IMR-90 (cell line): ENCODE data around the gene GGT1. TPM values are rescaled to one million over a fixed set of nuclear protein-coding genes. Genes with fewer than 3 reads are reported as not detected.

ENCODE experiments used
- ATAC-seq: fragments of 200-7000 bp; cut with Tn5 transposase; 2 replicates; pipeline ENCODE4 v1.9.1; 2020; ENCODE audit warnings: low read depth, mild to moderate bottlenecking, moderate library complexity
- BruUV-seq: library from RNA; stranded (reverse); fragments of 400-500 nt; replicated peaks from 2 replicates; lab custom pipeline; 2021; lab: Mats Ljungman, UMichigan
- CTCF ChIA-PET: fragments of 300-600 bp; formaldehyde crosslinking; extraction: SDS; loops from one replicate; lab custom pipeline; 2021; ENCODE audit warnings: antibody characterized with exemption; lab: Yijun Ruan, JAX
- POLR2A ChIA-PET: fragments of 300-600 bp; sonication (Branson Sonifier 250); formaldehyde crosslinking; loops from one replicate; lab custom pipeline; 2022; ENCODE audit warnings: antibody characterized with exemption; ENCODE audit not compliant: unreplicated experiment; lab: Charles Lee
- DNase-seq: peaks from one replicate; pipeline ENCODE4 v3.0.0; 2013
- H2AFZ ChIP-seq: replicated peaks from 2 replicates; pipeline ENCODE3; 2013; ENCODE audit warnings: low read length, mild to moderate bottlenecking; ENCODE audit not compliant: poor library complexity
- H2AK5ac ChIP-seq: 2 replicates; pipeline ENCODE4 v1.6.1; 2013; ENCODE audit warnings: low read depth, low read length, inconsistent platforms
- H2AK9ac ChIP-seq: replicated peaks from 2 replicates; pipeline ENCODE3; 2013; ENCODE audit warnings: mild to moderate bottlenecking, low read depth, low read length, moderate library complexity; ENCODE audit not compliant: poor library complexity
- H2BK120ac ChIP-seq: 2 replicates; pipeline ENCODE4 v1.6.1; 2013; ENCODE audit warnings: low read depth, low read length, inconsistent platforms
- H2BK15ac ChIP-seq: 3 replicates; pipeline ENCODE4 v1.6.1; 2013; ENCODE audit warnings: low read depth, low read length, inconsistent platforms
- H2BK20ac ChIP-seq: 2 replicates; pipeline ENCODE4 v1.6.1; 2013; ENCODE audit warnings: low read depth, mild to moderate bottlenecking, inconsistent platforms, low read length, moderate library complexity
- H2BK5ac ChIP-seq: 2 replicates; pipeline ENCODE4 v1.6.1; 2013; ENCODE audit warnings: mild to moderate bottlenecking, low read depth, low read length, inconsistent platforms; ENCODE audit not compliant: poor library complexity, severe bottlenecking
- H3K14ac ChIP-seq: replicated peaks from 2 replicates; pipeline ENCODE4 v1.6.1; 2013; ENCODE audit warnings: low read depth, low read length, inconsistent platforms
- H3K18ac ChIP-seq: 2 replicates; pipeline ENCODE4 v1.6.1; 2013; ENCODE audit warnings: low read depth, low read length, control low read depth
- H3K23ac ChIP-seq: 2 replicates; pipeline ENCODE4 v1.6.1; 2013; ENCODE audit warnings: low read depth, low read length, inconsistent platforms
- H3K27ac ChIP-seq: 2 replicates; pipeline ENCODE4 v1.5.1; 2013; ENCODE audit warnings: mild to moderate bottlenecking, control low read depth, low read length; ENCODE audit not compliant: insufficient read depth
- H3K27me3 ChIP-seq: 2 replicates; pipeline ENCODE4 v1.6.1; 2013; ENCODE audit warnings: low read length; ENCODE audit not compliant: control insufficient read depth, insufficient read depth
- H3K36me3 ChIP-seq: 2 replicates; pipeline ENCODE4 v1.6.1; 2013; ENCODE audit warnings: low read length, mixed read lengths; ENCODE audit not compliant: control insufficient read depth, insufficient read depth
- H3K4ac ChIP-seq: 2 replicates; pipeline ENCODE4 v1.6.1; 2013; ENCODE audit warnings: low read depth, low read length, inconsistent platforms
- H3K4me1 ChIP-seq: 2 replicates; pipeline ENCODE4 v1.6.1; 2013; ENCODE audit warnings: low read length, mixed read lengths; ENCODE audit not compliant: control insufficient read depth, insufficient read depth
- H3K4me2 ChIP-seq: 2 replicates; pipeline ENCODE4 v1.6.1; 2013; ENCODE audit warnings: low read depth, mild to moderate bottlenecking, control low read depth, low read length, moderate library complexity
- H3K4me3 ChIP-seq: 2 replicates; pipeline ENCODE4 v1.5.1; 2013; ENCODE audit warnings: low read depth, mild to moderate bottlenecking, control low read depth, low read length, moderate library complexity; ENCODE audit not compliant: insufficient read depth
- H3K56ac ChIP-seq: 2 replicates; pipeline ENCODE4 v1.6.1; 2013; ENCODE audit warnings: low read length, inconsistent platforms; ENCODE audit not compliant: insufficient read depth; ENCODE audit errors: extremely low read depth
- H3K79me1 ChIP-seq, 2 experiments: 2 replicates each; pipeline ENCODE4 v1.6.1; 2013; ENCODE audit warnings: low read length in 2 of 2, inconsistent platforms in 1 of 2, low read depth in 1 of 2
- H3K9ac ChIP-seq: 2 replicates; pipeline ENCODE4 v1.6.1; 2013; ENCODE audit warnings: low read depth, low read length, control low read depth
- H3K9me1 ChIP-seq: 2 replicates; pipeline ENCODE4 v1.6.1; 2013; ENCODE audit warnings: low read length, inconsistent platforms; ENCODE audit not compliant: insufficient read depth
- H3K9me3 ChIP-seq: 2 replicates; pipeline ENCODE4 v1.6.1; 2013; ENCODE audit warnings: low read length; ENCODE audit not compliant: control insufficient read depth, insufficient read depth
- H4K20me1 ChIP-seq: 2 replicates; pipeline ENCODE4 v1.6.1; 2013; ENCODE audit warnings: low read length, inconsistent platforms; ENCODE audit not compliant: insufficient read depth
- H4K5ac ChIP-seq: 2 replicates; pipeline ENCODE4 v1.6.1; 2013; ENCODE audit warnings: mild to moderate bottlenecking, low read depth, low read length, control low read depth
- H4K8ac ChIP-seq, 2 experiments: 2 replicates each; pipeline ENCODE4 v1.6.1; 2013; ENCODE audit warnings: low read depth in 2 of 2, low read length in 2 of 2, control low read depth in 1 of 2, inconsistent platforms in 1 of 2
- H4K91ac ChIP-seq: 2 replicates; pipeline ENCODE4 v1.6.1; 2013; ENCODE audit warnings: low read depth, low read length, inconsistent platforms; ENCODE audit not compliant: insufficient read depth
- BHLHE40 ChIP-seq: fragments of 150-350 bp; IDR thresholded peaks from 2 replicates; pipeline ENCODE4 v1.6.1; 2016; ENCODE audit warnings: mild to moderate bottlenecking, low read depth, low read length
- MAFK ChIP-seq: IDR thresholded peaks from 2 replicates; pipeline ENCODE4 v1.6.1; 2012; ENCODE audit warnings: low read depth, low read length, improper control_type of control experiment
- WGBS, 2 experiments: methylation state at CpG; one replicate each; pipeline versions ENCODE4 v1.1.5 to v1.1.7; 2013; ENCODE audit warnings: missing lambda C conversion rate in 2 of 2; ENCODE audit not compliant: insufficient read length in 1 of 2; ENCODE audit errors: extremely low coverage in 2 of 2; 5-methylcytosine and 5-hydroxymethylcytosine counted together
- dilution Hi-C: fragments of 300-500 bp; cut with HindIII; formaldehyde crosslinking; loops from one replicate; pipeline ENCODE4 v1.14.3; 2018; ENCODE audit warnings: low sequenced_read_pairs; ENCODE audit not compliant: unreplicated experiment
- in situ Hi-C: fragments of 300-500 bp; cut with MboI; formaldehyde crosslinking; loops from 3 replicates; pipeline ENCODE4 v1.14.3; 2019; ENCODE audit warnings: low sequenced_read_pairs, inconsistent platforms, mixed read lengths
- intact Hi-C: fragments of 100-400 bp; cut with micrococcal nuclease; formaldehyde crosslinking; loops from 2 replicates; pipeline ENCODE4 v1.10.0; 2022
- polyA plus RNA-seq, 3 experiments: library from polyadenylated mRNA; depleted of rRNA; stranded (reverse); fragments of >200 nt; gene quantifications; 2 replicates each; pipeline ENCODE4 v1.2.3, GENCODE V29; 2012; ENCODE audit warnings: low replicate concordance in 1 of 3
- total RNA-seq: library from RNA; depleted of rRNA; stranded (reverse); fragments of >200 nt; gene quantifications from 2 replicates; pipeline ENCODE4 v1.2.3, GENCODE V29; 2012

Gene GGT1
- total and polyA plus RNA-seq, 2 of the 4 experiments (the other 2 are of a cell fraction) = 3.4 to 7.3 TPM

GRCh38 chr22:24553597-24554312 lies 49.2 kb upstream of the GGT1 start:
- CTCF ChIA-PET = no interaction called here
- WGBS, 2 experiments = 17% methylated on average over 1 of the region's 12 CpGs; no CpG with 5 or more reads in 1 of the 2 experiments
- Histone ChIP-seq H4K20me1 (peaks cover 49% of the 10 kb centered on the region), H3K4ac (peak overlapping the region; percentile 91), H3K27me3 (no peaks in the 10 kb centered on the region), H3K4me1 (peaks cover 7% of the 10 kb centered on the region), H3K9ac (peak overlapping the region; percentile 93), H3K36me3 (peaks cover 10% of the 10 kb centered on the region), H2AK9ac (peak overlapping the region; percentile 100), H2BK5ac (peak overlapping the region; percentile 68), H3K56ac (peak overlapping the region; percentile 89), H3K9me1 (peaks cover 24% of the 10 kb centered on the region), H4K5ac (peak overlapping the region; percentile 14), H2BK120ac (0 out of 2 replicates have a peak overlapping the region, but pooled peaks have one; percentile 9), H4K91ac (peak overlapping the region; percentile 64), H3K23ac (peak overlapping the region; percentile 99), H2AK5ac (peak overlapping the region; percentile 87), H2AFZ (peak overlapping the region; percentile 89), H3K4me2 (peak overlapping the region; percentile 95), H4K8ac (peak overlapping the region; percentile 70 to 82; a peak in 2 of 4 replicates), H3K18ac (no peak overlapping the region), H3K27ac (peak overlapping the region; percentile 93), H2BK20ac (no peak overlapping the region), H3K79me1 (peaks cover 39 to 79% of the 10 kb centered on the region in 2 experiments), H3K9me3 (no peaks in the 10 kb centered on the region), H2BK15ac (no peak overlapping the region; the same call in 2 of the 3 replicates), H3K14ac (peak overlapping the region; percentile 31), H3K4me3 (peak overlapping the region; percentile 85)
- intact Hi-C loops (no loop called here), in situ Hi-C loops (no loop called here), dilution Hi-C loops (no loop called here)
- DNase-seq (peak; percentile 40), ATAC-seq (no peak)
- TF ChIP-seq BHLHE40 (peak; percentile 17; the same call in 1 of the 2 replicates), MAFK (no peak)
- POLR2A ChIA-PET = no interaction called here
- no TSS peak for BruUV-seq
